Glutamatergic neuron (in vitro differentiated cells): Measurements from ENCODE around the gene RNF32. TPM values are rescaled to one million over a fixed set of nuclear protein-coding genes. Genes with fewer than 3 reads are reported as not detected.
"Not testable (repeated sequence)": the region's sequence is repeated elsewhere in the genome, so short reads cannot be mapped to it uniquely, and the experiment has no call there.

Experiments used
- DNase-seq: peaks from one replicate; pipeline ENCODE4 v3.0.0; 2022
- H3K27ac Mint-ChIP-seq: one replicate; pipeline ENCODE4 v1.8.0; 2020; ENCODE audit warnings: mild to moderate bottlenecking, mixed read lengths, inconsistent platforms; ENCODE audit not compliant: unreplicated experiment
- H3K27me3 Mint-ChIP-seq: one replicate; pipeline ENCODE4 v1.8.0; 2020; ENCODE audit warnings: mild to moderate bottlenecking, moderate library complexity, mixed read lengths, inconsistent platforms; ENCODE audit not compliant: unreplicated experiment
- H3K36me3 Mint-ChIP-seq: one replicate; pipeline ENCODE4 v1.8.0; 2020; ENCODE audit warnings: mild to moderate bottlenecking, mixed read lengths, inconsistent platforms; ENCODE audit not compliant: unreplicated experiment
- H3K4me1 Mint-ChIP-seq: one replicate; pipeline ENCODE4 v1.8.0; 2020; ENCODE audit warnings: mild to moderate bottlenecking, low read depth, mixed read lengths, inconsistent platforms; ENCODE audit not compliant: unreplicated experiment
- H3K4me3 Mint-ChIP-seq: one replicate; pipeline ENCODE4 v1.8.0; 2020; ENCODE audit warnings: mild to moderate bottlenecking, mixed read lengths, inconsistent platforms; ENCODE audit not compliant: unreplicated experiment
- H3K9me3 Mint-ChIP-seq: one replicate; pipeline ENCODE4 v1.8.0; 2020; ENCODE audit warnings: mild to moderate bottlenecking, moderate library complexity, mixed read lengths, inconsistent platforms; ENCODE audit not compliant: unreplicated experiment
- total RNA-seq: library from RNA; stranded (reverse); fragmentation: NEBNext Ultra II Directional; extraction: Animal tissue kit (Norgen Biotek cat#: 25700); gene quantifications from one replicate; pipeline ENCODE4 v1.2.1, GENCODE V29; 2021; ENCODE audit not compliant: unreplicated experiment
- TF ChIP-seq, protein P1 (sequence below): fragments of 200-600 bp; sonication (generic); IDR thresholded peaks from one replicate; pipeline ENCODE4 v1.5.0; 2021; ENCODE audit not compliant: partially characterized antibody, unreplicated experiment

RNF32 gene
- total RNA-seq, 1 donor from 2014 or later = 2.2 TPM

- Mint-ChIP-seq H3K27ac (no peak overlapping the region), H3K27me3 (peaks cover 9% of the 10 kb centered on the region), H3K36me3 (peaks cover 6% of the 10 kb centered on the region), H3K4me3 (peak overlapping the region; percentile 86), H3K4me1 (peaks cover 3% of the 10 kb centered on the region), H3K9me3 (peaks cover 8% of the 10 kb centered on the region)
- DNase-seq = no peak
- TF ChIP-seq, protein P1, sequence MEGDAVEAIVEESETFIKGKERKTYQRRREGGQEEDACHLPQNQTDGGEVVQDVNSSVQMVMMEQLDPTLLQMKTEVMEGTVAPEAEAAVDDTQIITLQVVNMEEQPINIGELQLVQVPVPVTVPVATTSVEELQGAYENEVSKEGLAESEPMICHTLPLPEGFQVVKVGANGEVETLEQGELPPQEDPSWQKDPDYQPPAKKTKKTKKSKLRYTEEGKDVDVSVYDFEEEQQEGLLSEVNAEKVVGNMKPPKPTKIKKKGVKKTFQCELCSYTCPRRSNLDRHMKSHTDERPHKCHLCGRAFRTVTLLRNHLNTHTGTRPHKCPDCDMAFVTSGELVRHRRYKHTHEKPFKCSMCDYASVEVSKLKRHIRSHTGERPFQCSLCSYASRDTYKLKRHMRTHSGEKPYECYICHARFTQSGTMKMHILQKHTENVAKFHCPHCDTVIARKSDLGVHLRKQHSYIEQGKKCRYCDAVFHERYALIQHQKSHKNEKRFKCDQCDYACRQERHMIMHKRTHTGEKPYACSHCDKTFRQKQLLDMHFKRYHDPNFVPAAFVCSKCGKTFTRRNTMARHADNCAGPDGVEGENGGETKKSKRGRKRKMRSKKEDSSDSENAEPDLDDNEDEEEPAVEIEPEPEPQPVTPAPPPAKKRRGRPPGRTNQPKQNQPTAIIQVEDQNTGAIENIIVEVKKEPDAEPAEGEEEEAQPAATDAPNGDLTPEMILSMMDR = no peak
These were observed 2.0 kb upstream of the RNF32 start for GRCh38 chr7:156638443-156639077.

DNA sequence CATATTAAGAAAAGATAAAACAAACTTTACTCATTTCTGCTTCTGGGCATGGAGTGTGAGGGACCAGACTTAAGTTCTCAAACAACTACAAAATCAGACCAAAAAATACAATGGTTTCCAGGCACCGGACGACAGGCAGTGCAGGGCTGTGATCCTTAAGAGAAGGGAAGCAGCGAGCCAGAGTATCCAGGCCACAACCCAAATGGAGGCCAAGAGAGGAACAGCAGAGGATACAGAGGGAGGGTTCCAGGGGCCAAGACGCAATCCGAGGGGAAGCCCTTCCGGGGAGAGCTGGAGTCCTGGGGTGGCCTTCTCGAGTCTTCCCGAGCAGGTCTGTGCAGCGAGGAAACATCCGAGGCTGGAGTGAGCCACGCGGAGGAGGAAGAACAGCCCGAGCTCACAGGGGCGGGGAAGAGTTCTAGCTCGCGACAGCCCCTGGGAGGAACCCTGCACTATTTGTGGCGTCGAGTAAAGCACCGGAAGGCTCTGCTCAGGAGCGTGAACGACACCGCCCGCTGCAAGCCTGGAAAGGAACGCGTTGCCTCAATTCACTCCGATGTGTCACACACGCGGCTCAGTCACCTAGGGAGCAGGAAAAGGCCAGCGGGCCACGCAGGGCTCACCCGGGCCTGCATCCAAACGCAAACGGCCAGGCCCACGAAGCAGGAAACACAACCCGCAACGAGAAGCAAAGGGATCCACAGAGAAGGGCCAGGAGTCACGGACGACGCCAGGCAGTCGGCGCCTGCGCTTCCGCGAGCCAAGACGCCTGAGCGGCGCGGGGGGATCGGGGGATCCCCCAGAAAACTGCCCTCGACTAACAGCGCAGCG lies 933 bp upstream of the RNF32 start:
- H3K9me3 Mint-ChIP-seq = peaks cover 8% of the 10 kb centered on the region
- H3K4me3 Mint-ChIP-seq = peak overlapping the region; percentile 86
- TF ChIP-seq, protein P1 = no peak
- H3K27me3 Mint-ChIP-seq = peaks cover 9% of the 10 kb centered on the region
- H3K27ac Mint-ChIP-seq = peak overlapping the region; percentile 73
- peaks cover 3% of the 10 kb centered on the region for H3K4me1 Mint-ChIP-seq
- H3K36me3 Mint-ChIP-seq = peaks cover 6% of the 10 kb centered on the region
- DNase-seq = no peak

DNA sequence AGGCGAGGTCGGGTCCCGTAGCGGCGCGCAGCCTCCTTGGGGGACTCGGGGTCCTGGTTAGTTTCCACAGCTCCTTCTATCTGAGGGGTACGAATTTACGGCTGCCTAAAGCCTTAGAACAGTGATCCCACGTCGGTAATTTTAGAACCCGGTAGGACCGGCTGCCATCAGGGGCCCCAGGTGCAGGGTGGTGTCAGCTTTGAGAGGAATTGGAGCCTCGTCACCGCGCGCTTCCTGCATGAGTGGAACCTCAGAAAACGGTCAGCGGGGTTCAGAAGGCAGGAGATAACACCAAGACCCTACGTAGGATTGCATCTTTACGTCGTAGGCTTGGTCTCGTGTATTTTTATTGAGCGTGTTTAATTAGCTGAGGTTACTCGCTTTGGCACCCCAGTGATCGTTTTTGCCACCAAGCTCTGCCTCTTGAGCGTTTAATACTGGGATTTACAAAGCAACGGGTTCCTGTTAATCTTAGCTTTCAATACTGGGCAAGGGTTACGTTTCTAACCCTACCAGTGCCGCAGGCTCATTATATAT lies 443 bp downstream of the RNF32 start:
- peaks cover 9% of the 10 kb centered on the region for H3K27me3 Mint-ChIP-seq

GRCh38 chr7:156642306-156643045 lies 1.9 kb downstream of the RNF32 start:
- no peak for DNase-seq
- TF ChIP-seq, protein P1 = no peak
- Mint-ChIP-seq H3K9me3 (peaks cover 6% of the 10 kb centered on the region), H3K36me3 (peaks cover 6% of the 10 kb centered on the region), H3K4me3 (no peak overlapping the region), H3K27ac (no peak overlapping the region), H3K4me1 (peaks cover 3% of the 10 kb centered on the region), H3K27me3 (peaks cover 9% of the 10 kb centered on the region)

More for the DNA sequence above, 443 bp downstream of the RNF32 start:
- H3K9me3 Mint-ChIP-seq = peaks cover 8% of the 10 kb centered on the region
- no peak for DNase-seq
- H3K27ac Mint-ChIP-seq = peak overlapping the region; percentile 86
- peaks cover 6% of the 10 kb centered on the region for H3K36me3 Mint-ChIP-seq
- TF ChIP-seq, protein P1 = no peak
- peaks cover 3% of the 10 kb centered on the region for H3K4me1 Mint-ChIP-seq
- peak overlapping the region; percentile 96 for H3K4me3 Mint-ChIP-seq

DNA sequence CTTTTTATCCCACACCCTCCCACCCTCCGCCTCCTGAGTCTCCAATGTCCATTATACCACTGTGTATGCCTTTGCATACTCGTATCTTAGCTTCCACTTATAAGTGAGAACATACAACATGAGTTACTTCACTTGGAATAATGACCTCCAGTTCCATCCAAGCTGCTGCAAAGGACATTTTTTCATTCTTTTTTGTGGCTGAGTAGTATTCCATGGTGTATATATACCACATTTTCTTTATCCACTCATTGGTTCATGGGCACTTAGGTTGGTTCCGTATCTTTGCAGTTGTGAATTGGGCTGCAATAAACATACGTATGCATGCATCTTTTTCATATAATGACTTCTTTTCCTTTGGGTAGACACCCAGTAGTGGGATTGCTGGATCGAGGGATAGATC lies 6.8 kb downstream of the RNF32 start:
- H3K9me3 Mint-ChIP-seq, DNase-seq, H3K4me3 Mint-ChIP-seq, H3K27me3 Mint-ChIP-seq, H3K27ac Mint-ChIP-seq, H3K4me1 Mint-ChIP-seq: not testable (repeated sequence)
- peaks cover 16% of the 10 kb centered on the region for H3K36me3 Mint-ChIP-seq
